HG03095 (cell line): ENCODE data around the gene OPRL1.
"Not testable (repeated sequence)": the region's sequence is repeated elsewhere in the genome, so short reads cannot be mapped to it uniquely, and the experiment has no call there.

Source experiments
- ATAC-seq: cut with Tn5 transposase; IDR thresholded peaks from one replicate; pipeline ENCODE4 v1.9.1; 2021; ENCODE audit warnings: moderate library complexity; ENCODE audit not compliant: unreplicated experiment

Gene OPRL1

DNA sequence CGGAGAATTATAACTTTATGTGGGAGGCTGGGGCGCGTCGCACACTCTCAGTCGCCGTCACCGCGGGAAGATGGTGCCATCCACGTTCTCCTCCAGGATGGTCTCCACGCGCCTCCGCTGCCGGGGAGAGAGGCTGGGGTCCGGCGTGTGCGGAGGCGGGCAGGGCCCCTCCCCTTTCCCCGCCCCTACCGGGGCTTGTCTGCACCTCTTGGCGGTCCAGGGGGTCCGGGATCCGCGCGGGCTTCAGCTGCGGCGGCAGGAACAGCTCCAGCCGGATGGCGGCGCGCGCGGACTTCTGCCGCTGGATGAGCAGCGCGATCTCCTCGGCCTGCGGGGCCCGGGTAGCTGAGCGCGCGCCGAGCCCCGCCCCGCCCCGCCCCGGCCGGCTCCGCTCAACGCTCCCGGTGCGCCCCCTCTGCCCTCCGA lies 3.5 kb downstream of the OPRL1 start:
- no peak for ATAC-seq

DNA sequence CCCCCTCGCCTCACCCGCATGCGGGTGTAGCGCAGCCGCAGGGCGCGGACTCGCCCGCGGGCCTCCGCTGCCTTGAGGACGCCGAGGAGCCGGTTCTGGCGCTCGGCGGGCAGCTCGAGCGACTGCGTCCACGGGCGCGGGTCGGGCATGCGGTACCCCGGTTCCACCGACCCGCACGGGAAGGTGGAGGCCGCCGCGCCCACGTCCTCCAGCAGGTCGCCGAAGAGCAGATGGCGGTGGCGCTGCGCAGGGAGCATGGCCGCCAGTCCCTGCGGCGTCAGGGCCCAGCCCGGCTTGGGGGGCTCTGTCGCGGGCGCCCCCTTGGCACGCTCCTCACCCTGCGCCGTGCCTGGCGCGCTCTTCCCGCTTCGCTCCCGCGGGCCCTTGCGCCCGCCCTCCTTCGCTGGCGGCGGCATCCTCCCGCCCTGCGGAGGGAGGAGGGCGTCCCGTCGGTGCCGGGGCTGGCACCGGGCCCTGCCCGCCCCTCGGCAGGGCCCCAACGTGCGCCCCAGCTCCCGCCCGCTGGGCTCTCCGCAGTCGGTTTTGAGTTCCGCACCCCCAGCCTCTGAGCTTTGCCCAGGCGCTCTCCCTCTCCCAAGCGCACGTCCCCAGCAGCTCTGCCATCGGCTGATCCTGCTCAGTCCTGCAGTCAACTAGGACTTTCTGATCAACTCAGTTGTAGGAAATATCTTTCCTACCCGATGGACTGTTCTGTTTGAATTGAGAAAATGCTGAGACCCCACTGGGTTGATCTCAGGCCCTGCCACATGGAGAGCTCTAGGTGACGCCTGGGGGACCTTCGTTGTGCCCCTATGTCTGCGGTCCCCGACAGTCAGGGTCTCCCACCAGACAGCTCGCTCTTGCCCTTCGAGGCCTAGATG lies 4.2 kb downstream of the OPRL1 start, which contains the start of gene LKAAEAR1:
Gene LKAAEAR1 (minus strand): TSS at position 595 of the 881 bp plus-strand sequence. CDS start 179 bp downstream, at position 416.
- no peak for ATAC-seq

DNA sequence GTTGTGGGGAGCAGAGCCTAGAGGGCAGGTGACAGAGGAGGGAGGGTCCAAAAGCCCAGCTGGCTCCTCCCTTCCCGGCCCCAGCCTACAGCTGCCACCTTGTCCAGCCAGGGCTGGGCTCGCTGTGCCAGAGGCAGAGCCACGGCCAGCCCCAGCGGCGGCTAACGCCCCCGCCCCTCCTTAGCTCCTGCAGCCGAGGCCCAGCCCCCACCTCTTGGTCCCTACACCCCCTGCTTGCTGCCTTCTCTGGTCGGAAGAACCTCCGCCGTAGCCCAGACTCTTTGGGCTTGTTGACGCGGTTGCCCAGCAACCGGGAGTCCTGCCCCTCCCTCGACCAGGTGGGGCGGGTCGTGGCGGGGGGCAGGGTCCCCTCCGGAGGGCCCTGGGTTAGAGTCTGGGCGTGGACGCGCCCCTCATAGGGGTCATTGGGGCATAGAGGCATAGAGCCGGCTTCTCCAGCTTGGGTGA lies 4.8 kb downstream of the OPRL1 start:
- no peak for ATAC-seq

DNA sequence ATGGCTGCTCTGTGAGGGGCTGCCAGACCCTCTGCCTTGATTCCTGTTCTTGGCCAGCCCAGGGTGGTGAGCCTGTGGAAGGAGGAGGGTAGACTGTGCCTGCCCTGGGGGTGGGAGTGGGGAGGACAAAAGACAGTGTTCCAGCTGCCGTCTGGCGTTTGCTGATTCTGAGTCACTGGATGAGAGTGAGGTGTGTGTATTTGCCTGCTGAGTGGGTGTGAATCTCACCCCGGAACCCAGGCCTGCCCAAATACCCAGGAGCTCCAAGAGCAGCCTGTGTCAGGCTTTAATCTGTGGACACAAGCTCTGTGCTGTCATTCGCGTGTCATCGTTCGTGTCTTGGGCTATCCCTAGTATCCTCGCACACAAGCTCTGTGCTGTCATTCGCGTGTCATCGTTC lies 6.9 kb downstream of the OPRL1 start:
- ATAC-seq = no peak

DNA sequence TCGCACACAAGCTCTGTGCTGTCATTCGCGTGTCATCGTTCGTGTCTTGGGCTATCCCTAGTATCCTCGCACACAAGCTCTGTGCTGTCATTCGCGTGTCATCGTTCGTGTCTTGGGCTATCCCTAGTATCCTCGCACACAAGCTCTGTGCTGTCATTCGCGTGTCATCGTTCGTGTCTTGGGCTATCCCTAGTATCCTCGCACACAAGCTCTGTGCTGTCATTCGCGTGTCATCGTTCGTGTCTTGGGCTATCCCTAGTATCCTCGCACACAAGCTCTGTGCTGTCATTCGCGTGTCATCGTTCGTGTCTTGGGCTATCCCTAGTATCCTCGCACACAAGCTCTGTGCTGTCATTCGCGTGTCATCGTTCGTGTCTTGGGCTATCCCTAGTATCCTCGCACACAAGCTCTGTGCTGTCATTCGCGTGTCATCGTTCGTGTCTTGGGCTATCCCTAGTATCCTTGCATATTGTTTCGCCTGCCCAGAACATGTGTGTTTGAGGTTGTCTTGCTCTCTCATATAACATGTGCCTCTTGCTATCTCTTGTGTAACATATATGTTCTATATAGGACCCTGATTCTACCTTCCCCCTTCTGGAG lies 7.4 kb downstream of the OPRL1 start:
- ATAC-seq = not testable (repeated sequence)

DNA sequence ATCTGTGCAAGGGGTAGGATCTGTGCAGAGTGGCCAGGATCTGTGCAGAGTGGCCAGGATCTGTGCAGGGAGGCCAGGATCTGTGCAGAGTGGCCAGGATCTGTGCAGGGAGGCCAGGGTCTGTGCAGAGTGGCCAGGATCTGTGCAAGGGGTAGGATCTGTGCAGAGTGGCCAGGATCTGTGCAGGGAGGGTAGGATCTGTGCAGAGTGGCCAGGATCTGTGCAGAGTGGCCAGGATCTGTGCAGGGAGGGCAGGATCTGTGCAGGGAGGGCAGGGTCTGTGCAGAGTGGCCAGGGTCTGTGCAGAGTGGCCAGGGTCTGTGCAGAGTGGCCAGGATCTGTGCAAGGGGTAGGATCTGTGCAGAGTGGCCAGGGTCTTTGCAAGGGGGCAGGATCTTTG lies 8.7 kb downstream of the OPRL1 start:
- not testable (repeated sequence) for ATAC-seq

DNA sequence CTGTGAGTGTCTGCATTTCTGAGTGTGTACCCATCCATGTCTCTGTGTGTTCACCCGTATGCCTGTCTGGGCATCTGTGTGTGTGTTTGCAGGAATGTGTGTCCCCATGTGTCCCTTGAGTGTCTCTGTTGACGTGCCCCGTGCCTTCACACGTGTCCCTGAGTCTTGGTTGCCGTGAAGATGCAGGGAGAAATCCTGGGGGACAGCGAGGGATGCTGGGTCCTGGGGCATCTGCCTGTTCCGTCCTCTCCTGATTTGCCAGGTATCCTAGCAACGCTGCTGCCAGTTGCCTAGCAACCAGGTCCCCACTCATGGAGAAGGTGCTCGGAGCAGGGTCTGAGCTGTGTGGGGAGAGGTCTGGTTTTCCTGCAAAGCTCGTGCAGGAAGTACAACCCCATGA lies 10.3 kb downstream of the OPRL1 start:
- no peak for ATAC-seq

DNA sequence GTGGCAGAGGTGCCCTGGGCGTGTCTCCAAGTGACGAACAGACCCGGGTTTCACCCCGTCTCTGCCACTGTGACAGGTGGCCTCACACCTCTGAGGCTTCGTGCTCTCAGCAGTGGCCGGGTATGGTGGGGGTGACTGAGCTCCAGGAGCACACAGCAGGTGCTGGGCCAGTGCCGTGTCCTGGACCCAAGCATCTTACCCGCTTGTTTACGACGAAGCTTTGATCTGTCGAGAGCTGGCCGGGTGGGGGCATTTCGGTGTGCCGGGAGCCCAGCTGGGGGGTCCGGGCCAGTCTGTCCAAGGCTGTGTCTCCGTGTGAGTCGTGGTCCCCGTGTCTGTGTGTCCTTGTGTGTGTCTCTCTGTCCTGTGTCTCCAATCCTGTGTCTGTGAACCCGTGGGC lies 11.5 kb downstream of the OPRL1 start:
- ATAC-seq = no peak

DNA sequence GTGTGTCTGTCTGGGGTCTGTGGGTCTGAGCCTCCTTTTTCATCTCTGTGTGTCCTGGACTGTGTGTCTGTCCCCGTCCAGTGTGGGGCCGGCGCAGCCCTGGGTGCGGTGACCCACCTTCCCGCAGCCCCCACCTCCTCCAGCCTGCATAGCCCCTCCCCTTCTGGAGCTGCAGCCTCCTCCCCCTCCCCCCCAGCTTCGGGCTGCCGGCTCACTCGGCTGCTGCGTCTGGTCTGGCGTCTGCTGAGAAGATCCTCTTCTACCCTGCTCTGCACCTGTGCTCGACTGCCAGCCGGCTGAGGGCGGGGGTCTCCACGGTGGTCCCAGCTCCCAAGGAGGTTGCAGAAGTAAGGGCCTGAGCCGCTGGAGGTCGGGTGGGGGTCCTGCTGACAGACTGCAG lies 11.9 kb downstream of the OPRL1 start:
- no peak for ATAC-seq

DNA sequence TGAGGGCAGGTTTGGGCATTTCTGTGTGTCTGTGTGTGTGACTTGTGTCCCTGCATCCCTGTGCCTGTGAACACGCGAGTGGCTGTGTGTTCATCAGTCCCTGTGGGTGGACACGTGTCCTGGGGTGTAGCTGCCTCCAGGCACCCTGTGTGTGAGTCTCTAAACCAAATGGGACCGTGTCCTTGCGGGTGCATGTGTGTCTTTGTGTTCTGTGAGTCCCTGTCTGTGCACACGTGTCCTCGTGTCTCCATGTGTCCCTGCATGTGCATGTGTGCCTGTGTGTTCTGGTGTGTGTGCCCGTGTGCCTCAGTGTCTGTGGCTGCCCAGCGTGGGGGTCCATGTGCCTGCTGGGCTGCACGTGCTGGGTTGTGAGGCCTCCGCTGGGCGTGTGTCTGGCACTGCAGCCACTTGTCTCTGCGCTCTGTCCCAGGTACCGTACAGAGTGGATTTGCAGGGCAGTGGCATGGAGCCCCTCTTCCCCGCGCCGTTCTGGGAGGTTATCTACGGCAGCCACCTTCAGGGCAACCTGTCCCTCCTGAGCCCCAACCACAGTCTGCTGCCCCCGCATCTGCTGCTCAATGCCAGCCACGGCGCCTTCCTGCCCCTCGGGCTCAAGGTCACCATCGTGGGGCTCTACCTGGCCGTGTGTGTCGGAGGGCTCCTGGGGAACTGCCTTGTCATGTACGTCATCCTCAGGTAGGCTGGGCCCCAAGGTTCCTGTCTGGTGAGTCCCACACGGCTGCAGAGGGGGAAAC lies 12.6 kb downstream of the OPRL1 start:
- no peak for ATAC-seq

DNA sequence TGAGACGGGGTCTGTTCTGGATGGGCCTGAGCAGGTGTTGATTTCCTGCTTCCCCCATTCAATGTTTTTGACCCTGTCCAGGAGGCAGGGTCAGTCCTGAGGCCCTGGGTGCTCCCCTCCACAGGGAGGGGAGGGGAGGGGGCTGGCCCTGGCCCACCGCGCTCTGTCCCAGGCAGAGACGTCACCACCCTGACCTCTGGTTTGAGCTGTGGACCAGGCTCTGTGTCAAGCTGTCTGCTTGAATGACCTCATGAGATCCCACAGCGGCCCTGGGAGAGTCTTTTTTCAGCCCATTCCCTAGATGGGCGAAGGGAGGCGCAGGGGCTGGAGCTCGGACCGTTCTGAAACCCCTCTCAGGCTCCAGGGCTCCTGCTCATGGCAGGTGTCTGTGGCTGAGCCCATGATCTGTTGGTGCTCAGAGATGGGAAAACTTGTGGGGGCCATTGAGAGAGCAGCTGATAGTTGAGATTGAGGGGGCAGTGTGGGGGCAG lies 13.2 kb downstream of the OPRL1 start:
- no peak for ATAC-seq

DNA sequence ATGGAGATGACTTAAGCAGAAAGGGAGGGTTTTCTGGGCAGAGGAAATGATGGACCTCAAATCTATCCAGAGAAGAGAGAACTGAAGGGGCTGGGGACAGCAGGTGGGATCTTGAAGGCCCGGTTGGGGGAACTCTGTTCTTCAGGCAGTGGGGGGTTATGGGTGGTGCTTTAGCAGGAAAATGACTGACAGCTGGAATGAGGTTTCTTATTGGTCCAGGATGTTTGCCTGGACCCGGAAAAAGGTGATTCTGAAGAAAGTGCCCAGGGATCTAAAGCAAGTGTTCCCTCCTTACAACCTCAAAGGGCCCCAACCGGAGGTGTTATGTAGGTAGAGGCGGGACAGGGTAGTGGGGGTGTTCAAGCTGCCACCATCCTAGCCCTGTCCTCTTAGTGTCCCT lies 15.6 kb downstream of the OPRL1 start:
- ATAC-seq = no peak

DNA sequence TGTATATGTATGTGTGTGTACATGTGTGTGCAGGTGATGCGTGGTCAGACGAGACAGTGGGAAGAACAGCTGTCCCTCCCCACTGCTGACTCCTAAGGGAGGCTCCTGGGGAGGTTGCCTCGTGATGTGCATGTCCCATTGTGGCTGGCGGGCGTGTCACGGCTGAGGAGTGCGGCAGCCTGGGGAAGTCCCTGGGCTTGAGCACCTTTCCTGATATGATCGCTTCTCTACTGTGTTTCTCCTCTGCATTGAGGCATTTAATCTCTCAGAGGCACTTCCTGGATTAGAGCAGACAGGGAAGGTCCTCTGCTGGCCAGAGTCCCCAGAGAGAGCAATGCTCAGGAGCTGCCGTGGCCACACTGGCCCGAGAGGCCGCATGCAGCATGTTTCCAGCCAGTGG lies 16.0 kb downstream of the OPRL1 start:
- no peak for ATAC-seq

DNA sequence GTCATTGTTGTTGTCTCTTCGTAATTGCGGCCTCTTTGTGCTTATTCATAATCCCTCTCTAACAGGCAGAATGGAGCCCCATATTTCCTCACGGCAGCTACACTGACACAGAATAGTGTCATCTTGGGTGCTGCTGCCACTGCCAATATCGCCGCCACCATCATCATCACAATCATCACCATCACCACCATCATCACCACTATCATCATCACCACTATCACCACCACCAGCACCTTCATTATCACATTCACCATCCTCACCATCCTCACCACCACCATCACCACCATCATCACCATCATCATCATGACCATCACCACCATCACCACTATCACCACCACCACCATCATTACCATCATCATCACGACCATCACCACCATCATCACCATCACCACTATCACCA lies 16.7 kb downstream of the OPRL1 start:
- no peak for ATAC-seq

DNA sequence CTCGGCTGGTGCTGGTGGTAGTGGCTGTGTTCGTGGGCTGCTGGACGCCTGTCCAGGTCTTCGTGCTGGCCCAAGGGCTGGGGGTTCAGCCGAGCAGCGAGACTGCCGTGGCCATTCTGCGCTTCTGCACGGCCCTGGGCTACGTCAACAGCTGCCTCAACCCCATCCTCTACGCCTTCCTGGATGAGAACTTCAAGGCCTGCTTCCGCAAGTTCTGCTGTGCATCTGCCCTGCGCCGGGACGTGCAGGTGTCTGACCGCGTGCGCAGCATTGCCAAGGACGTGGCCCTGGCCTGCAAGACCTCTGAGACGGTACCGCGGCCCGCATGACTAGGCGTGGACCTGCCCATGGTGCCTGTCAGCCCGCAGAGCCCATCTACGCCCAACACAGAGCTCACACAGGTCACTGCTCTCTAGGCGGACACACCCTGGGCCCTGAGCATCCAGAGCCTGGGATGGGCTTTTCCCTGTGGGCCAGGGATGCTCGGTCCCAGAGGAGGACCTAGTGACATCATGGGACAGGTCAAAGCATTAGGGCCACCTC lies 18.7 kb downstream of the OPRL1 start:
- ATAC-seq = no peak

DNA sequence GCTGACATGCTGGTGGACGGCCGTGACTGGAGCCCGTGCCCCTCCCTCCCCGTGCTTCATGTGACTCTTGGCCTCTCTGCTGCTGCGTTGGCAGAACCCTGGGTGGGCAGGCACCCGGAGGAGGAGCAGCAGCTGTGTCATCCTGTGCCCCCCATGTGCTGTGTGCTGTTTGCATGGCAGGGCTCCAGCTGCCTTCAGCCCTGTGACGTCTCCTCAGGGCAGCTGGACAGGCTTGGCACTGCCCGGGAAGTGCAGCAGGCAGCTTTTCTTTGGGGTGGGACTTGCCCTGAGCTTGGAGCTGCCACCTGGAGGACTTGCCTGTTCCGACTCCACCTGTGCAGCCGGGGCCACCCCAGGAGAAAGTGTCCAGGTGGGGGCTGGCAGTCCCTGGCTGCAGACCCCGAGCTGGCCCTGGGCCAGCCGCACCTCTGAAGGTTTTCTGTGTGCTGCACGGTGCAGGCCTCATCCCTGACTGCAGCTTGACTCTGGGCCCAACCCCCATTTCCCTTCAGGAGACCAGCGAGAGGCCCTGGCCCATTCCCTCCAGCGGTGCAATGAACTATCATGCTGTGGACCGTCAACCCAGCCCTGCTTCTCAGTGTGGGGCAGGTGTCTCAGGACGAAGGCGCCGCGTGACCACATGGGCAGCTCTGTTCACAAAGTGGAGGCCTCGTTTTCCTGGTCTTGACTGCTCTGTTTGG lies 19.4 kb downstream of the OPRL1 start:
- no peak for ATAC-seq

DNA sequence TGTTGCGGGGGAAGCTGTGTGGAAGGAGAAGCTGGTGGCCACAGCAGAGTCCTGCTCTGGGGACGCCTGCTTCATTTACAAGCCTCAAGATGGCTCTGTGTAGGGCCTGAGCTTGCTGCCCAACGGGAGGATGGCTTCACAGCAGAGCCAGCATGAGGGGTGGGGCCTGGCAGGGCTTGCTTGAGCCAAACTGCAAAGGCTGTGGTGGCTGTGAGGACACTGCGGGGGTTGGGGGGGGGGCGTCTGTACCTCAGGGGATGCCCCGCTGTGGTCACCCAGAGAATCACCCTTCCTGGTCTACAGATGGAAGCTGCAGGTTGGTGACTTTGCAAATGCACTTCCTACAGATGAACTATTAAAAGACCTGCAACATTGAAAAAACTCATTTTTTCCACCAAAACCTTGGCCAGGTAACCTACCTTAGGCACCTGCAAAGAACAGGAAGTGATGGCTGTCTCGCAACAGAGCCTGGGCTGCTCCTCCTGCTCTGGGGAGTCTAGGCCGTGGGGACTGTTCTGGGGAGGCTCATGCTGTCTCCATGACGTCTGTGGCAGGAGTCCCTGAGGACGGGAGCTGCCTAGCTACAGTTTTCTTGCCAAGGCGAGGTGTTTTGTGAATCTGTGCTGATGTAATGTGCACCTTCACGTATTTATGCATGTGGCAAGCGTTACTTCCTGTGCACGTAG lies 20.1 kb downstream of the OPRL1 start:
- ATAC-seq = no peak

DNA sequence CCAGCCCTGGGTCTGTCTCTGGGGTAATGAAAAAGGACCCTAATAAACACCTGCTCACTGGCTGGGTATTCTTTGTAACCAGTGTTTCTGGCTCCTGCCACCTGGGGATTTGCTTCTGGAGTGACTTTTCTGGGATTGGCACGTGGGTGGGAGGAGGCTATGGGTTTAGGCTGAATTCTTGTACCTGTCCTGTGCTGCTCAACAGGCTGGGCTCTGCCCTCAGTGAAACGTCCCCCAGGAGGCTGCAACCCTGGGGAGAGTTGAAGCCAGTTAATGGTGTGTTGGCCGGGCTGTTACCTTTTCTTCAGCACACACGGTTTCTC lies 20.6 kb downstream of the OPRL1 start:
- ATAC-seq = no peak

DNA sequence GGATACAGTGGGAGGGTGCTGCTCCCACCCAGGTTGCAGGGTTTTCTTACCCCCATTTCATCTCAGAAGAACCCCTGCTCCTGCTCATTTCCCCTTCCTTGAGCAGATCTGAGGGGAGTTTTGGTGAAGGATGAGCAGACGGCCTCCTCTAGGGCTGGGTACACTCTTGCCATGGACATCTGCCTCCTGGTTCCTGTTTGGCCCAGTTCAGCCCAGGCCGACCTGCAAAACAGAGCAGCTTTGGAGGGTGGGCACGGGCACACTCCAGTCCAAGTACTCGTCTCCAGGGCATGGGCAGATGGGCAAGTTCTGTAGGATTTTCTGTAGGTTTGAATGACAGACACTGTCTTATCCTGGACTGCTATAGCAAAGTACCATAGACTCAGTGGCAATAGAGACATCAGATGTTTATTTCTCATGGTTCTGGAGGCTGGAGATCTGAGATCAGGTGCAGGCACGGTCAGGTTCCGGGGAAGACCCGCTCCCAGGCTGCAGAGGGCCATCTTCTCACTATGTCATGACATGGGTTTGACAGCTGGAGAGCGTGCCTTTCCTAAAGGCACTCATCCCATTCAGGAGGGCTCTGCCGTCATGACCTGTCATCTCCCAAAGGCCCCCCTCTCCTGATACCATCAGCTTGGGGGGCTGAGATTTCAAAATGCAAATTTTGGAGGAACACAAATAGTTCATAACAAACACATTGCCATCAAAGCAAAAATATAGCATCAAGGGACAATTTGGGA lies 21.2 kb downstream of the OPRL1 start:
- no peak for ATAC-seq
